H9 (cell line): Measurements from ENCODE around the gene OXER1. TPM values are rescaled to one million over a fixed set of nuclear protein-coding genes. Genes with fewer than 3 reads are reported as not detected.
A peak's percentile ranks its signal among the peaks of the same experiment; 100 is the strongest.

ENCODE experiments used
- DNase-seq: peaks from one replicate; pipeline ENCODE4 v3.0.0-alpha.2; 2017
- H2AFZ ChIP-seq: one replicate; pipeline ENCODE4 v1.6.1; 2013; ENCODE audit warnings: mild to moderate bottlenecking, low read length, control low read depth, moderate library complexity
- H2AK5ac ChIP-seq: 2 replicates; pipeline ENCODE4 v1.6.1; 2013; ENCODE audit warnings: low read length, control low read depth, mixed read lengths; ENCODE audit not compliant: insufficient read length
- H2BK120ac ChIP-seq: one replicate; pipeline ENCODE4 v1.6.1; 2013; ENCODE audit warnings: low read depth, mild to moderate bottlenecking, low read length, control low read depth, inconsistent platforms; ENCODE audit not compliant: poor library complexity, severe bottlenecking
- H2BK12ac ChIP-seq: 2 replicates; pipeline ENCODE4 v1.6.1; 2013; ENCODE audit warnings: low read length, control low read depth, mixed read lengths, low read depth; ENCODE audit not compliant: insufficient read length
- H2BK15ac ChIP-seq: 2 replicates; pipeline ENCODE4 v1.6.1; 2013; ENCODE audit warnings: low read depth, low read length, control low read depth
- H2BK20ac ChIP-seq: one replicate; pipeline ENCODE4 v1.6.1; 2013; ENCODE audit warnings: low read depth, mild to moderate bottlenecking, low read length, control low read depth, inconsistent platforms; ENCODE audit not compliant: poor library complexity, severe bottlenecking
- H2BK5ac ChIP-seq: 2 replicates; pipeline ENCODE4 v1.6.1; 2013; ENCODE audit warnings: low read length, control low read depth, mixed read lengths; ENCODE audit not compliant: insufficient read length
- H3K14ac ChIP-seq: 2 replicates; pipeline ENCODE4 v1.6.1; 2013; ENCODE audit warnings: low read length, control low read depth; ENCODE audit not compliant: insufficient read depth
- H3K18ac ChIP-seq: 2 replicates; pipeline ENCODE4 v1.6.1; 2013; ENCODE audit warnings: low read depth, mild to moderate bottlenecking, mixed read lengths, low read length, control low read depth; ENCODE audit not compliant: insufficient read length
- H3K23ac ChIP-seq: 2 replicates; pipeline ENCODE4 v1.6.1; 2013; ENCODE audit warnings: low read length, control low read depth, mixed read lengths, low read depth; ENCODE audit not compliant: insufficient read length
- H3K23me2 ChIP-seq: 2 replicates; pipeline ENCODE4 v1.6.1; 2013; ENCODE audit warnings: low read depth, mild to moderate bottlenecking, mixed read lengths, low read length, control low read depth; ENCODE audit not compliant: insufficient read length, poor library complexity, severe bottlenecking
- H3K27ac ChIP-seq: 2 replicates; pipeline ENCODE4 v1.5.1; 2013; ENCODE audit warnings: low read length, control low read depth, mixed read lengths, low read depth; ENCODE audit not compliant: insufficient read length
- H3K27me3 ChIP-seq: 2 replicates; pipeline ENCODE4 v1.6.1; 2013; ENCODE audit warnings: low read length, control low read depth, inconsistent platforms; ENCODE audit not compliant: insufficient read depth
- H3K4ac ChIP-seq: 2 replicates; pipeline ENCODE4 v1.6.1; 2013; ENCODE audit warnings: low read depth, mild to moderate bottlenecking, control low read depth, inconsistent platforms, low read length, moderate library complexity
- H3K4me1 ChIP-seq: 2 replicates; pipeline ENCODE4 v1.6.1; 2013; ENCODE audit warnings: low read length, control low read depth, inconsistent platforms; ENCODE audit not compliant: insufficient read depth
- H3K4me2 ChIP-seq: 2 replicates; pipeline ENCODE4 v1.6.1; 2013; ENCODE audit warnings: low read length, control low read depth, mixed read lengths; ENCODE audit not compliant: insufficient read length, insufficient read depth
- H3K56ac ChIP-seq: 2 replicates; pipeline ENCODE4 v1.6.1; 2013; ENCODE audit warnings: low read depth, mild to moderate bottlenecking, mixed read lengths, low read length, control low read depth; ENCODE audit not compliant: insufficient read length
- H3K79me1 ChIP-seq: 2 replicates; pipeline ENCODE4 v1.6.1; 2013; ENCODE audit warnings: low read depth, mild to moderate bottlenecking, moderate library complexity, low read length, control low read depth, inconsistent platforms; ENCODE audit not compliant: insufficient read depth, poor library complexity, severe bottlenecking
- H3K79me2 ChIP-seq: 2 replicates; pipeline ENCODE4 v1.6.1; 2013; ENCODE audit warnings: low read length, control low read depth, inconsistent platforms; ENCODE audit not compliant: insufficient read depth
- H3K9ac ChIP-seq: 2 replicates; pipeline ENCODE4 v1.6.1; 2013; ENCODE audit warnings: low read length, control low read depth, mixed read lengths; ENCODE audit not compliant: insufficient read length; ENCODE audit errors: extremely low read depth
- H3K9me3 ChIP-seq: one replicate; pipeline ENCODE4 v1.6.1; 2013; ENCODE audit warnings: low read depth, low read length, inconsistent platforms; ENCODE audit not compliant: control insufficient read depth
- H3T11ph ChIP-seq: one replicate; pipeline ENCODE4 v1.6.1; 2013; ENCODE audit warnings: mild to moderate bottlenecking, low read length, control low read depth, inconsistent platforms
- H4K20me1 ChIP-seq: one replicate; pipeline ENCODE4 v1.6.1; 2013; ENCODE audit not compliant: control insufficient read depth, insufficient read length, insufficient read depth
- H4K5ac ChIP-seq: 2 replicates; pipeline ENCODE4 v1.6.1; 2013; ENCODE audit warnings: low read depth, mild to moderate bottlenecking, mixed read lengths, low read length, control low read depth; ENCODE audit not compliant: insufficient read length
- H4K8ac ChIP-seq: replicated peaks from 2 replicates; pipeline ENCODE4 v1.6.1; 2013; ENCODE audit warnings: low read length, control low read depth, mixed read lengths, low read depth; ENCODE audit not compliant: insufficient read length
- H4K91ac ChIP-seq: 2 replicates; pipeline ENCODE4 v1.6.1; 2013; ENCODE audit warnings: low read depth, mild to moderate bottlenecking, moderate library complexity, mixed read lengths, low read length, control low read depth; ENCODE audit not compliant: insufficient read length
- H3K27ac Mint-ChIP-seq, 3 experiments: 2 replicates in 2 of 3; 3 replicates in 1 of 3; pipeline ENCODE4 v1.8.0; 2020 to 2021; ENCODE audit warnings: mixed read lengths in 3 of 3, mild to moderate bottlenecking in 1 of 3, moderate library complexity in 1 of 3
- H3K27me3 Mint-ChIP-seq: 2 replicates; pipeline ENCODE4 v1.8.0; 2021; ENCODE audit warnings: low read depth, mild to moderate bottlenecking, moderate library complexity, mixed read lengths
- H3K36me3 Mint-ChIP-seq, 3 experiments: 2 replicates in 2 of 3; 3 replicates in 1 of 3; pipeline ENCODE4 v1.8.0; 2020 to 2021; ENCODE audit warnings: low read depth in 3 of 3, mixed read lengths in 3 of 3; ENCODE audit not compliant: insufficient read depth in 1 of 3
- H3K4me1 Mint-ChIP-seq, 2 experiments: 2 replicates each; pipeline ENCODE4 v1.8.0; 2020; ENCODE audit warnings: mixed read lengths in 2 of 2
- H3K4me3 Mint-ChIP-seq, 2 experiments: 2 replicates in 1 of 2; 3 replicates in 1 of 2; pipeline ENCODE4 v1.8.0; 2020 to 2021; ENCODE audit warnings: mild to moderate bottlenecking in 2 of 2, mixed read lengths in 2 of 2, moderate library complexity in 1 of 2
- H3K9me3 Mint-ChIP-seq, 2 experiments: 2 replicates in 1 of 2; 3 replicates in 1 of 2; pipeline ENCODE4 v1.8.0; 2020; ENCODE audit warnings: mild to moderate bottlenecking in 2 of 2, mixed read lengths in 2 of 2, moderate library complexity in 1 of 2
- CTCF ChIP-seq: fragments of 200-600 bp; sonication (generic); conservative IDR thresholded peaks from 3 replicates; pipeline ENCODE4 v1.8.0; 2021; ENCODE audit warnings: antibody characterized with exemption, mild to moderate bottlenecking
- WGBS: extraction: QIAGEN DNeasy Blood & Tissue Kit; methylation state at CpG from one replicate; pipeline ENCODE4 v1.1.7; 2013; ENCODE audit warnings: missing lambda C conversion rate, low lambda C conversion rate, mixed read lengths; ENCODE audit not compliant: insufficient read length; ENCODE audit errors: extremely low coverage; 5-methylcytosine and 5-hydroxymethylcytosine counted together
- total RNA-seq: library from RNA; stranded (reverse); gene quantifications from 2 replicates; pipeline ENCODE4 v1.2.1, GENCODE V29; 2021

OXER1 gene
- total RNA-seq, 1 experiment from 2014 or later, result 1.6 TPM

GRCh38 chr2:42752314-42752713, 11.6 kb downstream of the OXER1 start:
- no peak overlapping the region for H3K9ac ChIP-seq
- H3T11ph ChIP-seq, result no peak overlapping the region
- H2BK120ac ChIP-seq, result no peak overlapping the region
- no peak overlapping the region for H2AFZ ChIP-seq
- H3K4me1 ChIP-seq, result no peaks in the 10 kb centered on the region
- no peaks in the 10 kb centered on the region for H4K20me1 ChIP-seq
- no peak for DNase-seq
- no peak overlapping the region for H2BK20ac ChIP-seq
- H3K9me3 Mint-ChIP-seq, result no peaks in the 10 kb centered on the region
- H3K4me1 Mint-ChIP-seq, result peaks cover 5 to 12% of the 10 kb centered on the region in 2 experiments; a peak in 3 of 4 replicates
- no peaks in the 10 kb centered on the region for H3K79me1 ChIP-seq
- no peak overlapping the region for H4K91ac ChIP-seq
- H3K27me3 ChIP-seq, result no peaks in the 10 kb centered on the region
- H3K23ac ChIP-seq, result no peak overlapping the region
- H2AK5ac ChIP-seq, result no peak overlapping the region
- no peak overlapping the region for H3K4ac ChIP-seq
- no peaks in the 10 kb centered on the region for H3K9me3 ChIP-seq
- no peak overlapping the region for H3K56ac ChIP-seq
- no peak overlapping the region for H2BK12ac ChIP-seq
- TF ChIP-seq CTCF, result no peak
- H3K4me3 Mint-ChIP-seq, result no peak overlapping the region
- no peaks in the 10 kb centered on the region for H3K27me3 Mint-ChIP-seq
- peaks cover 0 to 8% (median 7%) of the 10 kb centered on the region in 3 experiments; a peak in 3 of 7 replicates for H3K36me3 Mint-ChIP-seq
- H4K5ac ChIP-seq, result no peak overlapping the region
- peak overlapping the region in 2 of 3 experiments; percentile 39 to 42; a peak in 1 of 7 replicates for H3K27ac Mint-ChIP-seq
- no peak overlapping the region for H3K27ac ChIP-seq
- no peak overlapping the region for H2BK5ac ChIP-seq
- no peak overlapping the region for H4K8ac ChIP-seq
- H3K18ac ChIP-seq, result no peak overlapping the region
- H3K23me2 ChIP-seq, result no peaks in the 10 kb centered on the region
- H2BK15ac ChIP-seq, result no peak overlapping the region
- no CpG with 5 or more reads among the region's 2 CpGs for WGBS
- no peak overlapping the region for H3K14ac ChIP-seq
- no peak overlapping the region for H3K4me2 ChIP-seq
- H3K79me2 ChIP-seq, result no peaks in the 10 kb centered on the region
